T-helper 2 cell (primary cell): ENCODE results near the gene YTHDC1.
"Not testable (repeated sequence)": the region's sequence is repeated elsewhere in the genome, so short reads cannot be mapped to it uniquely, and the experiment has no call there.

Experiments
- DNase-seq, 5 experiments: peaks; one replicate each; pipeline versions ENCODE4 v3.0.0 to v3.0.0-alpha.2; 2012 to 2022

YTHDC1 gene

GRCh38 chr4:68287704-68288392 lies 62.0 kb downstream of the YTHDC1 start:
- DNase-seq = no peak

GRCh38 chr4:68283714-68284113 lies 66.2 kb downstream of the YTHDC1 start:
- no peak for DNase-seq

GRCh38 chr4:68283095-68283494 lies 66.8 kb downstream of the YTHDC1 start:
- no peak for DNase-seq

- DNase-seq = not testable (repeated sequence)
Measured at GRCh38 chr4:68281796-68282740, 67.8 kb downstream of the YTHDC1 start.

GRCh38 chr4:68278029-68278428 lies 71.9 kb downstream of the YTHDC1 start:
- DNase-seq = no peak

- DNase-seq = no peak
Measured at GRCh38 chr4:68277627-68278026, 72.3 kb downstream of the YTHDC1 start.

GRCh38 chr4:68272860-68273259 lies 77.0 kb downstream of the YTHDC1 start:
- no peak for DNase-seq

- DNase-seq = no peak
Measured at GRCh38 chr4:68272380-68272779, 77.5 kb downstream of the YTHDC1 start.

GRCh38 chr4:68271851-68272357 lies 78.0 kb downstream of the YTHDC1 start:
- DNase-seq = peak in 2 of 5 experiments; percentile 16 to 40

GRCh38 chr4:68267433-68267944 lies 82.4 kb downstream of the YTHDC1 start:
- DNase-seq = no peak

- no peak for DNase-seq
Measured at GRCh38 chr4:68264875-68265565, 84.9 kb downstream of the YTHDC1 start.
